HuH-7 (cell line): ENCODE data around the gene AMBP.
"Not testable (repeated sequence)": the region's sequence is repeated elsewhere in the genome, so short reads cannot be mapped to it uniquely, and the experiment has no call there.

ENCODE experiments used
- DNase-seq: peaks from one replicate; pipeline ENCODE4 v3.0.0; 2011; ENCODE audit warnings: low spot score

AMBP gene

DNA sequence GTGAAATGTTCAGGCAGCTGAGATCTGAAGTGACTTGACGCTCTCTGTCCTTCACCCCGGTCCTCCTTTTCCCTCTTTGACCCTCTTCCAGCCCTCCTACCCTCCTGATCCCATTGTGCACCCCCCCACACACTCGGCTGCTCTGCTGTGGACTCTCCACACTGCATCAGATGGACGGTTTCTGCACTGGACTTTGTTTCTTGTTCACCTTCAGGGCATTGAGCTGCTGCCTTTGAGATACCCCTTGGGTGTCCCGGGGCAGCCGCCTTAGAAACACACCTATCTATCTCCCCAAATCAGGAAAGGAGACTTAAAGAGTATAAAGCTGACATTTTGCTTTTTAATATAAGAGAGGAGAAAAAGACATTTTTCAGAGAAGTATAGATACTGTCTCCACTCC, 27.5 kb downstream of the AMBP start:
- no peak for DNase-seq

DNA sequence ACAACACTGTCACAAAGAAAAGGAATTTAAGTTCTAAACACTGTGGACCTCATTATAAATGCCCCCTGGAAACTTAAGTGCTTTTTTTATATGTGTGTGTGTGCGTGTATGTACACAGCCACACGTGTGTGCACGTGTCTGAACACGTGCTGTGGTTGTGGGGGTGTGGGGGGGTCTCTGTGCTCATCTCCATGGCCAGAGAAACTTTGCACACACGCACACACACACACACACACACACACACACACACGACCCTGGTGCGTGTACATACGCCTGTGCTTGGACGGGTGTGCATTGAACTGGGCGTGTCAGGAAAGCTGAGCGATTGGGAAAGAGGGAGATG, 27.9 kb downstream of the AMBP start:
- no peak for DNase-seq

DNA sequence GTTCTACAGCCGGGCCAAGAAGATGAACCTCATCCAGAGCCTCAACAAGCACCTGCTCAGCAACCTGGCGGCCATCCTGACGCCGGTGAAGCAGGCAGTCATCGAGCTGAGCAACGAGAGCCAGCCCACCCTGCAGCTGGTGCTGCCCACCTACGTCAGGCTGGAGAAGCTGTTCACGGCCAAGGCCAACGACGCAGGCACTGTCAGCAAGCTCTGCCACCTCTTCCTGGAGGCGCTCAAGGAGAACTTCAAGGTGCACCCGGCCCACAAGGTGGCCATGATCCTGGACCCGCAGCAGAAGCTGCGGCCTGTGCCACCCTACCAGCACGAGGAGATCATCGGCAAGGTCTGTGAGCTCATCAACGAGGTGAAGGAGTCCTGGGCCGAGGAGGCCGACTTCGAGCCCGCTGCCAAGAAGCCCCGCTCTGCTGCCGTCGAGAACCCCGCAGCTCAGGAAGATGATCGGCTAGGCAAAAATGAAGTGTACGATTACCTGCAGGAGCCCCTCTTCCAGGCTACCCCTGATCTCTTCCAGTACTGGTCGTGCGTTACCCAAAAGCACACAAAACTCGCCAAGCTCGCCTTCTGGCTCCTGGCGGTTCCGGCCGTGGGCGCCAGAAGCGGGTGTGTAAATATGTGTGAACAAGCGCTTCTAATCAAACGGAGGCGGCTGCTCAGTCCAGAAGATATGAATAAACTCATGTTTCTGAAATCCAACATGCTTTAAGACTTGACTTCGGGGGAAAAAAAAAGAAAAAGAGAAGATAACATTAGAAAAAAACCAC, 28.5 kb downstream of the AMBP start:
- DNase-seq: no peak

DNA sequence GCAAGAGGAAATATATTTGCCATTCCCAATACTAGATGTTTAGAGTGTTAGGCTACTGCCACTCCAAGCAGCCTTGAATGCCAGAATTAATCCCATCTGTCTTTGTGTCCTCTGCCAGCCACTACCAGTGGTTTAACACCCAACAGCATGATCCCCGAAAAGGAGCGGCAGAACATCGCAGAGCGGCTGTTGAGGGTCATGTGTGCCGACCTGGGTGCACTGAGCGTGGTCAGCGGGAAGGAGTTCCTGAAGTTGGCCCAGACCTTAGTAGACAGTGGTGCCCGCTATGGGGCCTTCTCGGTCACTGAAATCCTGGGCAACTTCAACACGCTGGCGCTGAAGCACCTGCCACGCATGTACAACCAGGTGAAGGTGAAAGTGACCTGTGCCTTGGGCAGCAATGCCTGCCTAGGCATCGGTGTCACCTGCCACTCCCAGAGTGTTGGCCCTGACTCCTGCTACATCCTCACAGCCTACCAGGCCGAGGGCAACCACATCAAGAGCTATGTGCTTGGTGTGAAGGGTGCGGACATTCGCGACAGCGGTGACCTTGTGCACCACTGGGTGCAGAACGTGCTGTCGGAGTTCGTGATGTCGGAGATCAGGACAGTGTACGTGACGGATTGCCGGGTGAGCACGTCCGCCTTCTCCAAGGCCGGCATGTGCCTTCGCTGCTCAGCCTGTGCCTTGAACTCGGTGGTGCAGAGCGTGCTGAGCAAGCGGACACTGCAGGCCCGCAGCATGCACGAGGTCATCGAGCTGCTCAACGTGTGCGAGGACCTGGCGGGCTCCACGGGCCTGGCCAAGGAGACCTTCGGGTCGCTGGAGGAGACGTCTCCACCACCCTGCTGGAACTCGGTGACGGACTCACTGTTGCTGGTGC, 29.3 kb downstream of the AMBP start:
- DNase-seq: no peak

DNA sequence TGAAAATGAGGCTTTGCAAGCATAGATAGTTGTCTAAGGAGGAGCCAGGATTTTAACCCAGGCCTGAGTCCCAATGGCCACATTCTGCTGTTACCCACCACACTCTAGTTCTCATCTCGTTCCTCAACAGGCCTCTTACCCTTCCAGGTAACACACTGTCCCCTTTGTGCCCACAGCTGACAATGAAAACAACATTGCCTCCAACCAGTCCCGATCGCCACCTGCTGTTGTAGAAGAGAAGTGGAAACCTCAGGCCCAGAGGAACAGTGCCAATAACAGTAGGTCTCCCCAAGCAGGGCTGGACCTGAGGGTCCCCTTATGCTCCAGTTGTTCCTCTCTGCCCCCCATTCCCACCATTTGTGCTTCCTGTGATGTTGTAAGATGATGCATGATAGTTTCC, 30.4 kb downstream of the AMBP start:
- peak; percentile 86 for DNase-seq

DNA sequence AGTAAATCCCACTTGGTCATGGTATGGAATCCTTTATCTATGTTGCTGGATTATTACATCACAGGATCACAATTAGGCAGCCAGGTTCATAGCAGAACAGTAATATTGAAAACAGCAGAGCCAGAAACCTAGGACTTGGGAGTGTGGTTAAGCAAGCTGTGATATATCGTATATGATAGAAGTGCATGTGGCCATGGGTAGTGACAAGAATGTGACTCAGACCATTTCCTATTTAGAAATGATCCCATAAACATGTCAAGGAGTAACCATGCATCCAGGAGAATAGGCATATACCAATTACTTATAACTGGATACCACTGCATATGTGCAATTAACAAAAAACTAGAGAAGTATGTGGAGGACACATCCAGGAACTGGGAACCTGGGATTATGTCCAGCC, 31.2 kb downstream of the AMBP start:
- no peak for DNase-seq

DNA sequence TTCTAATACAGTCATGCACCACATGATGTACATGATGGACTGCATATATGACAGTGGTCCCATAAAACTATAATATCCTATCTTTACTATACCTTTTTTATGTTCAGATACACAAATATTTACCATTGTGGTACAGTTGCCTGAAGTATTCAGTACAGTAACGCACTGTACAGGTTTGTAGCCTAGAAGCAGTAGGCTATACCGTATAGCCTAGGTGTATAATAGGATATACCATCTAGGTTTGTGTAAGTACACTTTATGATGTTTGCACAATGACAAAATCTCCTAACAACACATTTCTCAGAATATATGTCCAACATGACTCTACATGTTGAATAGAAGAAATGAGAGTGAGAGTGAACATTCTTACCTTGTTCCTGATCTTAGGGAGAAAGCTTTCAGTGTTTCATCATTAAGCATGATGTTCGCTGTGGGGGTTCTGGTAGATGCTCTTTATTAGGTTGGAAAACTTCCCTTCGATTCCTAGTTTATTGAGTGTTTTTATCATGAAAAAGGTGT, 31.8 kb downstream of the AMBP start:
- no peak for DNase-seq

DNA sequence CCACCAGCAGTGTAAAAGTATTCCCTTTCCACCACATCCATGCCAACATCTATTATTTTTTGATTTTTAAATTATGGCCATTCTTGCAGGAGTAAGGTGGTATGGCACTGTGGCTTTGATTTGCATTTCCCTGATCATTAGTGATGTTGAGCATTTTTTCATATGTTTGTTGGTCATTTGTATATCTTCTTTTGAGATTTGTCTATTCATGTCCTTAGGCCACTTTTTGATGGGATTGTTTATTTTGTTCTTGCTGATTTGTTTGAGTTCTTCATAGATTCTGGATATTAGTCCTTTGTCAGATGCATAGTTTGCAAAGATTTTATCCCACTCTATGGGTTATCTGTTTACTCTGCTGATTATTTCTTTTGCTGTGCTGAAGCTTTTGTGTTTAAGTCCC, 34.4 kb downstream of the AMBP start:
- not testable (repeated sequence) for DNase-seq

DNA sequence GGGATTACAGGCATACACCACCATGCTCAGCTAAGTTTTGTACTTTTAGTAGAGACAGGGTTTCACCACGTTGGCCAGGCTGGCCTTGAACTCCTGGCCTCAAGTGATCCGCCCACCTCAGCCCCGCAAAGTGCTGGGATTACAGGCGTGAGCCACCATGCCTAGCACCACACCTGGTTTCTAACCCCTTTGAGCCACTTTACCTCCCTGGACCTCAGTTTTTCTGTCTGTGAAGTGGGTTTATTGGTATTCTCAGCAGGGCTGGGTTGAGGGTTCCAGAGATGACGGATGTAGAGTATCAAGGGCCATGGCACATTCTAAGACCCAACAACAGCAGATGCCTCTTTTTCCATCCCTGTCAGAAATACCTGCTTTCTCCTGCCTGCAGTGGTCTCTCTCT, 38.6 kb downstream of the AMBP start:
- DNase-seq: no peak

DNA sequence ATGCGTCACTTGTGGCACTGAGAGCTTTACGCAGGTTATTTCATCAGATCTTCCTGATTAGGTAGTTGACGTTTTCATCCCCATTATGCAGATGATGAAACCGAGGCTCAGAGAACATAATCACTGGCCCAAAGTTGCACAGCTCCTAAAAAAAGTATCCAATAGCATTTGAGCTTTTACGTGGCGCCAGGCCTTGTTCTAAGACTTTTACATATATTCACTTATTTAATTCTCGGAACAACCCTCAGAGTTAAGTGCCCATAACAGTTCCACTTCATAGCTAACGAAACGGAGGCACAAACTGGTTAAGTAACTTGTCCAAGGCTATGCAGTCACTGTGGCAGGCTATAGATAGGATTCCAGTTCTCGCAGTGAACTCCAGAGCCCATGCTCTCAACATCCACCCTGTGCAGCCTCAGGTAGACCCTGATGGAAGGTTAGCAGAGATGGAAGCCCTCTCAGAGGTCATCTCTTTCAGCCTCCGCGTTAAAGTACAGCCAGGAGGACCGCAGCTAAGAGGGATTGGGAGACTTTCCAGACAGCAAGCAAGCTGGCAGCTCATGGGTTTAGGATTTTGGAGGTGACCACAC, 39.3 kb downstream of the AMBP start:
- no peak for DNase-seq

DNA sequence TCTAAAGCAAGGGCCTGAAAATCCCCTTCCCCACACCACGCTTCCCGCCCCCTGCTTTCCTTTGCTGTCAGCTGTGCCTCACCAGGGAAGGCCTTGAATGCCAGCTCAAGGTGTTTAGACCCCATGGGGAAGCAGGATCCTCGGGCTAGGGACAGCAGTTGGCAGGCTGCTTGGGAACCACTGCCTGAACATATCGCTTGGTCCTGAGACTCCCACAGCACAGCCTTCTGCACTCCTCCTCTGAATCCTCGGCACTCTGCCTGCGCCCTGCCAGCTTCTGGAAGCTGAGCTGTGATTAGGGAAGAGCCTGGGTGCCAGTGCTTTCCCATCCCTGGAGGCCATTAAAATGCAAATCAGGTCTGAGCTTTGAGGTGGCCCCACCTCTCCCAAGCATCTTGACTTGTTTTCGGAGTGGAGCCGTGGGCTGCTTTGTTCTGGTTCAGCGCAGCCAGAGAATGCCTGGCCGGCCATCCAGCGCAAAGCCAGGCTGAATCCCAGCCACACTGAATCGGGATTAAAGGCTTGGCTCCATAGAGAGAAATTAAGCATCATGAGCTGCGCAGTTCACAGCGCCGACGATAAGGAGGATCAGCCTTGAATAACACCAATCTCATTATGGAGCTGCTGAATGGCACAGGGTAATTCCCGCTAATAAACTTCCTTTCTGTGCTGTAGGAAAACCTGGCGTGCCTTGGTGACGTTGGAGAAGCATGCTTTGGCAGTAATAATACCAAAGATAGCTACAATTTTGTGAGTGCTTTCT, 40.0 kb downstream of the AMBP start:
- DNase-seq: no peak

DNA sequence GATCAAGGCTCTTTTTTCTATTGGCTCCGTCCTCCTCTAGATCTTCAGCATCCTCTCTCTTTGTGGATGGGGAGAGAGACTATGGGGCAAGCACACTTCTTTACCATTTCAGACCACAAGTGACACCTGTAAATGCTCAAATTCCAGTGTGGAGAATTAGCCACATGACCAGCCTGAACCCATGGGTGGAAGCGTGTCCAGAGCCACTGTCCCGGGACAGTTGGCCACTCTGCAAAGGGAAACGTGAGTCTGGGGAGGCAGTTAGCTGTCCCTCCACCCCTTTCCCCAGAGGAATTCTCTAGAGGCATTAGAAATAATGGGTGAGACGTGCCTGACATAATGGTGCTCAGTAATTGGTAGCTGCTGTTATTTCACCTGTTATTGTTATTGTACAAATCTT, 40.9 kb downstream of the AMBP start:
- no peak for DNase-seq

DNA sequence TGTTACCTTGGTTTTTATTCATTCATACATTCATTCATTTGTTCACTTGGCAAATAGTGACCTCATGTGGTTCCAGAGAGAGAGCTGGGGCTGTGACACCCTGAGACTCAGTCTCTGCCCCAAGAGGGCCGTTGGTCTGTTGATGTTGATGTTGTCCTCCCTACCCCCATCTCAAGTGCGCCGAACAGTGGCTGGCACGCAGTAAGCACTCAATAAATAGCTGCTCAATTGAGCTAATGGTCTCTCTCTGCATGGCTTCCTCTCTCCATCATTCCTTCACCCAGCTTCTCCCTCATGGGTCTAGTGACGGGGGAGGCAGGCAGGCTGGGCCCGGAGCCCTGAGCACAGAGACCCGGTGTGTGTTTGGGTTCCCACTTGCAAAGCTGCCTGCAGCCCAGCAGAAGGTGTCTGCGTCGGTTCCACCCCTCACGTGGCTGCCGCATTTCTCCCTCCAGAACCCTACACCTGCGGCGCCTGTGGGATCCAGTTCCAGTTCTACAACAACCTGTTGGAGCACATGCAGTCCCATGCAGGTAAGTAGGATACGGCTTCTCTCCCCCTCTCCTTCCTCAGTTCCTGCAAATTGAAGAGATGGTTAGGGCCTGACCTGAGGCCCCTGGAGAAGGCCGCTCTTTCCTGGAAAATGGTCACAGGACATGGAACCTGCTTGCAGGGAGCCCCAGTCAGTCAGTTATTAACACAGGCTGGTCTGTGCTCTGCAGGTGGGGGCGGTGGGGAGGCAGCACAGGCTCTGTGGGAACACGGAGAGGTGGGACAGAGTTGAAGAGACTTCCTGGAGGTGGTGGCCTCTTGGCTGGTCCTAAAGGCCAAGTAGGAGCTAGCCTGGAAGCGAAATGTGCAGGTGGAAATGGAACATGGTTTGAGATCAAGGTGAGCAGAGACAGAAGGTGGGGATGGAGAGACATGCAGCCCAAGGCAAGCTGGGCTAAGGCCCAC, 42.0 kb downstream of the AMBP start:
- DNase-seq: no peak

DNA sequence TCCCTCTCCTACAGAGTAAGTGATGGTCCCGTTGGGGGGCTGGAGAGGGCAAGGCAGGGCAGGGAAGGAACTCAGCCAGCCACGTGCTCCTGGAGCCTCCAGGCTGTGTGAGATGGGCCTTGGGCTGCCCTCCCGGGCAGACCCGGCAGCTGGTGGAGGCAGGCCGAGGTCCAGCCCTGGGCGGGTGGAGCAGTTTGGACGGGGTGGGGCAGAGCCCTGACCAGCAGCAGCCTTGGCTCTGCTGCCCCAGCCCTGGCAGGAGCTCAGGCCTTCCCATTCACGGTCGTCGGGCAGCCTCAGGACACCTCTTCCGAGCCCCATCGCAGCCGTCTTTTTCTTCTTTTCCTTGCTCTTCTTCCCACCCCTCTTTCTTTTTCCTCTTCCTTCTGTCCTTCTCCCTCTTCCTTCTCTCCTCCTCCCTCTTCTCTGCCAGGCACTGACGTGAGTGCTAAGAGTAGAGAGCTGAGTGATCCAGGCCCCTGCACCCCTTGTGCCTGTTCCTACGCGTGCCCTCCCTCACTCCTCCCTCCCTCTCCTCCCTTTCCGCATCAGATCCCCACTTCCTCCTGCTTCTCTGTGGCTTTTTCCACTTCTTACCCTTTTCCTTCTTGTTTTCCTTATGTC, 42.8 kb downstream of the AMBP start:
- no peak for DNase-seq

DNA sequence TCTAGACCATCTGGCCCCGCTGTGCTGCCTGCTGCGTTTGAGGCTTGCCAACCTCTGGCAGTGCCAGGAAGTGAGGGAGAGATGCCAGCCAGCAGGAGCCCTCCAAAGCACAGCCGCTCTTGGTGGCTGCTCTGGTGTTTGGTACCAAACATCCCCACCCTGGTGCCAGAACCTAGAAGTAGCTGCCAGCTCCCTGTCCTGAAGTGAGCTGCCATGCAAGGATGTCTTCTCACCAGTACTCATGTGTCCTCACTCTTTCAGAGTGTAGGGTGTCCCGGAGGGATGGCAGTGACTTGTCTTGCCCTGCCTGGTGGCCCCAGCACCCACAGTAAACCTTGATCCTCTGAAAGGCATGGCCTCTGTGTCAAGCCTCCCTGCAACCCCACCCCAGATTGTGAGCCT, 43.4 kb downstream of the AMBP start:
- DNase-seq: no peak

DNA sequence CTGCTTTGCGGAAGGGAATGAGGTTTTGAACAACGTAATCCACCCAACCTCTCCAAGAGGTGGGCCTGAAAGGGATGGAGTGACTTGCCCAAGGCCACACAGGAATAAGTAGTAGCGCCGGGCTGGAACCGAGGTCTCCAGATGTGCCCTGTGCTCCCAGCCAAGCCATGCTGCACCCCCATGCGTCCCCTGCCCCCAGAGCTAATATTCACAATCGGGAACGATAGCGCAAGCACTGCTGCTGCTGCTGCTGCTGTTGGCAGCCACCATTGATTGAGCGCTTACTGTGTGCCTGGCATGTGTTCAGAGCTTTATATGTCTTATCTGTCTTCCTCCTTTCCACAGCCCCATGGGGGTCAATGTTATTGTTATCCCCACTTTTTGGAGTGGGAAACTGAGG, 43.9 kb downstream of the AMBP start:
- no peak for DNase-seq

DNA sequence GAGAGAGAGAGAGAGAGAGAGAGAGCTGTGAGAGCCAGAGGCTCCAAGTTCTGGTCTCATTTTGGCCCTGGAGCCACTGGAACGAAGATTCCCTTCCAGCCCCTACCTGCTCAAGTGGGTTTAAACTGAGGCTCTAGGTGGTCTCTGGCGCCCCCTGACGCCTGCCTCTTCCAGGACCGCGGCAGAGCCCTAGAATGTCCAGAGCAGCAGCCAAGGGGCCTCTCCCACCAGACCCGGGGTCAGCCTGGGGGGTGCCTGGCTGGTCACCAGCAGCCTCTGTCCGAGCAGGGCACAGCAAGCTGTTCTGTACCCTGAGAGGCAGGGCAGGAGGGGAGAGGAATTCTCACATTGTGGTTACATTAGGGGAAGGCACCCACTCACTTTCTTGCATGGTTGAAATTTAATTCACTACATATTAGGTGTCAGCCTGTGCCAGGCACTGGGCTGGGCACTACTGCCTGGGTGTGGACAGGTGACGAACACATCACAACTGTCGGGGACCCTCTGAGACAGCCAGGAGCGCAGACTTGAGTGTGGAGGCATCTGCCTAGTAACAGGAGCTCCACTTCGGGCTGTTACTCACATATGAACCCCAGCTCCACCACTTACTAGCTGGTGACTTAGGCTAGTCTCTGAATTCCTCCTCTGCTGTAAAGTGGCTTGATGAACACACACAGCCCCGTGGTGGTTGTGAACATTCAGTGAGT, 44.5 kb downstream of the AMBP start:
- DNase-seq: peak; percentile 78

DNA sequence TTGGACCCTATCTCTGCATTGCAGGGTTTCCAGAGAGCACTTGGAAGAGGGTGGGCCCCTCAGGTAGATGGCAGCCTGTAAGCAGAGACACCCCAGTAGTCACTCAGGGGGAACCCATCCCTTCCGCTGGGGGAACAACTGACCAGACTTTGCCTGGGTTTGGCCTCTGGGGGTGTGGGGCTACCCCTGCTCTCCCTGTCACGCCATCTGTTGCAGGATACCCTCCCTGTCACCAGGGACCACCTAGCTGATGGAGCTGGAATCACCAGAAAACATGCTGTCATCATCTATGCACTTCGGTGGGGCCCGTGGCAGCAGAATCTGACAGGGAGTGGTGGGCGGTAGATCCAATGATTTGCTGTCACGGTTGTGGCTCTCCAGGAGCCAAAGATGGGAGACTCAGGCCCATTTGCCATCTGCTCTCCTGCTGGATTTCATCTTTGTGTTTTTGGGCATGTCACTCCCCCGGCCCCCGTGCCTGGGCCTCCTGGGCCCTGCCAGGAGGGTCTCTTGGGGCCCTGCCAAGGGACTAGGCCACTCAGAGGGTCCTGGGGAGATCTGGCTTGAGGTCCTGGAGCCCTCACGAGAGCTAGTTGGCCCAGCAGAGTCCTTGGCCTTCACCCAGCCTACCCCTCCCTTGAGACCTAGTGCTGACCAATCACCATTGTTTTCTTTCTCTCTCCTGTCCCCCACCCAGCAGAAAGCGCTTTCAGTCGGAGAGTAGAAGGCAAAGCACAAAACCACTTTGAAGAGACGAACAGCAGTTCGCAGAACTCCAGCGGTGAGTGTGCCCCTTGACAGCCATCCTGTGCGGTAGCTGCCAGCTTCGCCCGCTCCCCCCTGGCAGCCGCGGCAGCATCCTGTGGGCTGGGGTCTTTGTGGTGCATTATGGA, 45.9 kb downstream of the AMBP start:
- no peak for DNase-seq
